ENCODE results near the gene DHX35.

GRCh38 chr20:39070484-39071231 is 108.5 kb downstream of the DHX35 start:
- no peak for TF ChIP-seq CTCF (IDR thresholded peaks at IDR 0.05 in 4 of 5, conservative IDR thresholded peaks at IDR 0.05 in 1 of 5)
- TF ChIP-seq POLR2A (IDR thresholded peaks at IDR 0.05) = no peak

Measured in gastrocnemius medialis (tissue), 4 donors.